Right renal cortex interstitium (tissue), 3 donors: ENCODE data around the gene PDE1C. TPM values are rescaled to one million over a fixed set of nuclear protein-coding genes. Genes with fewer than 3 reads are reported as not detected.

ENCODE experiments used
- DNase-seq, 3 donors: peaks; one replicate each; pipeline ENCODE4 v3.0.0-alpha.2; 2013; ENCODE audit warnings: low read depth in 3 of 3, low spot score in 2 of 3
- polyA plus RNA-seq, 3 donors: library from polyadenylated mRNA; unstranded; fragments of 120-200 nt; gene quantifications; one replicate each; pipeline ENCODE4 v1.2.1, GENCODE V29; 2013; ENCODE audit not compliant: insufficient read length in 3 of 3

The PDE1C gene
- polyA plus RNA-seq, 3 donors: 3.3 to 4.8 (median 4.4) TPM

GRCh38 chr7:31788883-31789680 lies 281.1 kb downstream of the PDE1C start:
- no peak for DNase-seq

DNA sequence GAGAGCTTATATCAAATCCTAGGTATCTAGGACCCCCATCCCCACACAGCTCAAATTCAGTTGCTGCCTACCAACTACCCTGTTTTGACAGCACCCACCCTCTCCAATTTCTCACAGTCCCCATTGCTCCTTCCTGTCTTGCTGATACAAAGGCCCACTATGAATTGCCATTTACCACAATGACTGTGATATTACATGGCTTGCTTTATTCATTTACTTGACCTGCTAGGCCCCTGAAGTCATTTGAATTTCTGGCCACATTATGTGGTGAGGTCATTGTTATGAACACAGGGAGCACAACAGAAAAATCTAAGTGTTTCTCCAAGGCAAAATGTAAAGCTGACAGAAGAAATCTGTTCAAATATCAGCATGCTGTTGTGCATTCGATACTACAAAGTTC lies 281.8 kb downstream of the PDE1C start:
- no peak for DNase-seq

GRCh38 chr7:31786326-31786725 lies 283.9 kb downstream of the PDE1C start:
- DNase-seq: no peak

DNA sequence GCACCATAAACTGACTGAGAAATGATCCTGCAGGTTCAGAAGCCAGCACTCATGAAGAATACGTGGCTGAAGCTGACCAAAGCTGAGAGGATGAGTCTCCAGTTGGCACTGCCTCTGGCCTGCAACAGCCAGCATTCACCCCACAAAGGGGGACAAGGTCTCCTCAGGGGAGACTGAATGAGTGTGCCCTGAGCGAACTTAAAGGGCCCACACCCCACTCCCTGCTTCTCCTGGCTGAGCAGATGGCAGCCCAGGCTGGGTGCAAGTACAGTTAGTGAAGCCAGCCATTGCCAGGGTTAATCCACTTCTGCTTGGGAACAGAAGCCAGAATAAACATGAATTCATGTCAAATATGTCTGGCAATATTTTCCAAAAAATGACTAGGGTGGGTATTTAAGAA lies 285.1 kb downstream of the PDE1C start:
- no peak for DNase-seq

GRCh38 chr7:31783221-31783620 lies 287.0 kb downstream of the PDE1C start:
- no peak for DNase-seq

- no peak for DNase-seq
These were observed 287.7 kb downstream of the PDE1C start for GRCh38 chr7:31782411-31782991.

GRCh38 chr7:31778296-31778695 lies 291.9 kb downstream of the PDE1C start:
- no peak for DNase-seq

- DNase-seq: no peak
These were observed 293.6 kb downstream of the PDE1C start for GRCh38 chr7:31776616-31777015.

GRCh38 chr7:31775556-31775955 lies 294.7 kb downstream of the PDE1C start:
- no peak for DNase-seq

DNA sequence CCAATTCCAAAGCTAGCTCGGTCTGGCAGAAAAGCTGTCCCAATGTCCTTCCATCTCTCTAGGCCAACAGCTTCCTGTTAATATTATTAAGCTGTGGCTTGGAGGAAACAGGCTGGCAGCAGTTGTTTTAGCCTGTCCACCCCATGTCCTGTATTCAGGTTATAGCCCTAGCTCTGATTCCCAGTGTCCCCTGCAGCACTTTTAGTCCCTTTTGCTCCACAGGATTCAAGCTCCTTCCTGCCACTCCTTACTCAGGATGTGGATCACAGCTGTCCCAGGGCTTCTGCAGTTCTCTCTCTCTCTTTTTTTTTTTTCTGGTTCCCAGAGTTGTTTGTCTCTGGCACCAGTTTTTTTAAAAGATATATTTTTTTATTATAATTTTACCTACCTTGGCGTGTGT lies 298.0 kb downstream of the PDE1C start:
- DNase-seq: no peak

- DNase-seq: no peak
These were observed 302.4 kb downstream of the PDE1C start for GRCh38 chr7:31767686-31768358.

- DNase-seq: no peak
These were observed 305.7 kb downstream of the PDE1C start for GRCh38 chr7:31764462-31764861.

- DNase-seq: no peak
These were observed 306.7 kb downstream of the PDE1C start for GRCh38 chr7:31763548-31763947.

- no peak for DNase-seq
These were observed 308.6 kb downstream of the PDE1C start for GRCh38 chr7:31761646-31762045.

GRCh38 chr7:31758755-31759154 lies 311.5 kb downstream of the PDE1C start:
- DNase-seq: no peak

- no peak for DNase-seq
These were observed 318.5 kb downstream of the PDE1C start for GRCh38 chr7:31751726-31752125.

DNA sequence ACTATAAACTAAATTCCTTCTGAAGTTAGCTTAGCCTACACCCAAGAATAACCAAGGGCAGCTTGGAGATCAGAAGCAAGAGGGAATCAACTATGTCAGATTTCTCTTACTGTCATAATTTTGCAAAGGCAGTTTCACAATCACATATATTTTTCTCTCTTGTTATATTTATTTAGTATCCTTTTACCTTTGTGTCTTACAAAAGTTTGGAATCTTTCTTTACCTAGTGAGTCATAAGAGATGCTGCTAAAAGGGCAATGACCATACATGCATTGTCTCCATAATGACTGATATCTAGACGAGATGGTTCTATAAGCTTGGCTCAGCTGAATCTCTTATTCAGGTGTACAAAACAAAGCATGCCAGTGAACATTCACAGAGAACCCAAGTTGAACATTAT lies 322.1 kb downstream of the PDE1C start:
- DNase-seq: no peak

GRCh38 chr7:31747553-31747952 lies 322.7 kb downstream of the PDE1C start:
- DNase-seq: no peak

DNA sequence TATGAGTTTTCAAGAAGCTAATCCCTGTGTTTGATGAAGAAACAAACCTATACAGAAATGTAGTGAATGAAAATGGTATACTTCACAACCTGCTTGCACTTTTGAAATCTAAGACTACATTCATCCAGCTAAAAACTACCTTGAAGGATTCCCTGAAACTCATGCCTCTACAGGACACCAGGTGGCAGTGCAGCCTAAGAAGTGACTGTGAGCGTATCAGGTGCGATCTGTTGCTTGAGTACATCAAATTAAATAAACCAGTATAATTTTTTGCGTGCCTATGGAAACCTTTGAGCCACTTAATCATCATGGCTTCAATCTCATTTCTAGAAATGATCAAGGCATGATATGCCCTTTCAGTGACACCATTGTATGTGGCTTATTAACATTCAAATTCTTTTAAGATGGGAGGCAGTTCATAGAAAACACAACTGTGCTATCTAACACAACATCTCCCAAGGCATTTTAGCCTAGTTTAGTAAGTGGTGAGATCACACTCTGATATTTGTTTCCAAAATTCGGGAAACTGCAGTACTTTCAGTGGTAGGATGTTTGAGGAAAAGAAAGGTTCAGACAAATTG lies 325.8 kb downstream of the PDE1C start:
- DNase-seq: peak; percentile 40 to 47 (median 43)

DNA sequence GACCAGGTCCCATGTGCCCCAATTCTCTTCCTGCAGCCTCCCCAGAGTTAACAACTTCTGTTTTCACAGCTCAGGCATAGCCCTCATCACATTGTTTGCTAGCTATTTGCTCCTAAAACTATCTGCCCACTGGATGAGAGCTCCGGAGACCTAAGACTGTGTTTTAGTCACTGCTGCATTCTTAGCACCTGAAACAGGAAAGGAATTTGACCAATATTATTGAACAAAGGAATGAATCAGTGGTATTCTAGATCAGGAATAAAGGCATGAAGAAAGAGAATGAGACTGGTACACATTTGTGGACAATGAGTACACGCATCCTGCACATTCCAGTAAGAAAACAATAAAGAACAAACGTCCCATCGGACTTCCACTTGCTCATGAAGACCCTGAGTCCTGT lies 328.4 kb downstream of the PDE1C start:
- no peak for DNase-seq
